ENCODE measurements around the gene MLKL. TPM values are rescaled to one million over a fixed set of nuclear protein-coding genes. Genes with fewer than 3 reads are reported as not detected.

The MLKL gene
- total RNA-seq, 1 donor from 2014 or later: 6.8 TPM

DNA sequence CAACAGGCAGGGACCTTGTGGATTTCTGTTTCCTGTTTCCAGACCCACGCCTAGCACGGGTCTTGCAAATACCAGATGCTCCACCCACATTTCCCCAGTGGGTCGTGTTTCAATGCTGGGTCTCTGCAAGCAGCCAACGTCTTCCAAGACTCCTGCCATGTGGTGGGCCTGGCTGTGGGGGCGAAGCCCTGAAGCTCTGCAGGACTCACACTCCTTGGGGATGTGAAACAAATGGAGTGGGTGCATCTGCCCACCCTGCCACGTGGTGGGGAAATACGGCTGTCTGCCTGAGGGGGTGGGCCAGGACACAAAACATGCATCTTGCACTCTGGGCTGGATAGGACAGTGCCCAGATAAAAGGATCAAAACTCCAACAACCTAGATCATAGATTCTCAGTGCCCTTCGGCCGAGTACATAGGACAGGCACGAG, 41.4 kb upstream of the MLKL start:
- ATAC-seq (ENCODE audit: low read depth) (no peak), DNase-seq (no peak)
- Mint-ChIP-seq H3K9me3 (no peaks in the 10 kb centered on the region), H3K27ac (no peak overlapping the region), H3K4me3 (no peak overlapping the region), H3K4me1 (no peaks in the 10 kb centered on the region), H3K27me3 (no peaks in the 10 kb centered on the region), H3K36me3 (ENCODE audit: low read depth) (peaks cover 3% of the 10 kb centered on the region)
- CTCF ChIA-PET: no interaction called here
- TF ChIP-seq, protein P1, sequence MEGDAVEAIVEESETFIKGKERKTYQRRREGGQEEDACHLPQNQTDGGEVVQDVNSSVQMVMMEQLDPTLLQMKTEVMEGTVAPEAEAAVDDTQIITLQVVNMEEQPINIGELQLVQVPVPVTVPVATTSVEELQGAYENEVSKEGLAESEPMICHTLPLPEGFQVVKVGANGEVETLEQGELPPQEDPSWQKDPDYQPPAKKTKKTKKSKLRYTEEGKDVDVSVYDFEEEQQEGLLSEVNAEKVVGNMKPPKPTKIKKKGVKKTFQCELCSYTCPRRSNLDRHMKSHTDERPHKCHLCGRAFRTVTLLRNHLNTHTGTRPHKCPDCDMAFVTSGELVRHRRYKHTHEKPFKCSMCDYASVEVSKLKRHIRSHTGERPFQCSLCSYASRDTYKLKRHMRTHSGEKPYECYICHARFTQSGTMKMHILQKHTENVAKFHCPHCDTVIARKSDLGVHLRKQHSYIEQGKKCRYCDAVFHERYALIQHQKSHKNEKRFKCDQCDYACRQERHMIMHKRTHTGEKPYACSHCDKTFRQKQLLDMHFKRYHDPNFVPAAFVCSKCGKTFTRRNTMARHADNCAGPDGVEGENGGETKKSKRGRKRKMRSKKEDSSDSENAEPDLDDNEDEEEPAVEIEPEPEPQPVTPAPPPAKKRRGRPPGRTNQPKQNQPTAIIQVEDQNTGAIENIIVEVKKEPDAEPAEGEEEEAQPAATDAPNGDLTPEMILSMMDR (IDR thresholded peaks at IDR 0.05): no peak
- POLR2A ChIA-PET: no interaction called here
- intact Hi-C loops (cut with micrococcal nuclease): no loop called here

DNA sequence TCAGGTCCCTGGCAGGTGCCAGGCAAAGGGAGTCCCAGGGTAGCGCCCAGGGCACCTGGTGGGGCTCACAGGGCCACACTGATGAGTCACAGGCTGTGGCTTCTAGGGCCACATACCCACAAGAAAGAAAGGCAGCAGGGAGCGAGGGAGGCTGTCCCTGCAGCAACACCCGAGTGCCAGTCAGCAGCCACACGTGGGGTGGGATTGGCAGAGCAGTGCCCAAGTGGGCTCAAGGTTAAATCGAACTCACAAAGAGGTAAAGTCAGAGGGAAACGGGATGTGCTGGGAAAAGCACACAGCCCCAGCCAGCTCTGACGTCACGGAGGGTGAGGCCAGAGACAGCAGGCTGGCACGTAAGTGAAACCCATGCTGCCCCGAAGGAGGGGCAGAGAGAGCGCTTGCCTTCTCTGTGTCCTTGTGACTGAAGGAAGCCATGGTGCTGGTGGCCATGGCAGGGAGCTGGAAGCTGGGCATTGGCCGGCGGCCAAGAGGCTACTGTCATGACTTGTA, 40.2 kb upstream of the MLKL start:
- ChIA-PET CTCF (no interaction called here), POLR2A (no interaction called here)
- no peaks in the 10 kb centered on the region for H3K4me1 Mint-ChIP-seq
- no peak overlapping the region for H3K27ac Mint-ChIP-seq
- peaks cover 3% of the 10 kb centered on the region for H3K36me3 Mint-ChIP-seq (ENCODE audit: low read depth)
- no peaks in the 10 kb centered on the region for H3K9me3 Mint-ChIP-seq
- intact Hi-C loops (cut with micrococcal nuclease): no loop called here
- TF ChIP-seq, protein P1 (IDR thresholded peaks at IDR 0.05): no peak
- ATAC-seq (ENCODE audit: low read depth): no peak
- H3K4me3 Mint-ChIP-seq: no peak overlapping the region
- H3K27me3 Mint-ChIP-seq: no peaks in the 10 kb centered on the region
- DNase-seq: no peak

DNA sequence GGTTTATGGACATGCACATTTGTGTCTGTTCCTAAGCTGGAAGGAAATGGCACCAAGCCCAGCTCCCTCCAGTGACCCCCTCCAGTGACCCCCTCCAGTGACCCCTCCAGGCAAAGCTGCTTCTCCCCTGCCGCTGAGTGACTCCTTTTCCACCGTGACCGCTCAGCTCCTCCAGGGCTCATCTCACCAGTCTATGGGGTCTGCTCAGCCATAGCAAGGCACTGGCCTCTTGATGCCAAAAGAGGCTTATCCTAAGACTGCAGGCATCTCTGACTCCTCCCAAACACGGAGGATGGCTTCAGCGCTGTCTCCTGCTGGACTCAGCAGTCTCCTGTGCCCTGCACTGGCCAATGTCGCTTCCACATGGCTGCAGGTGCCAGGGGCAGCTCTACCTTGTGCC, 38.6 kb upstream of the MLKL start:
- DNase-seq: no peak
- no peak for ATAC-seq (ENCODE audit: low read depth)
- Mint-ChIP-seq H3K36me3 (ENCODE audit: low read depth) (peaks cover 3% of the 10 kb centered on the region), H3K27ac (no peak overlapping the region), H3K4me1 (no peaks in the 10 kb centered on the region), H3K9me3 (no peaks in the 10 kb centered on the region), H3K4me3 (no peak overlapping the region), H3K27me3 (no peaks in the 10 kb centered on the region)
- CTCF ChIA-PET: no interaction called here
- TF ChIP-seq, protein P1 (IDR thresholded peaks at IDR 0.05): no peak
- POLR2A ChIA-PET: no interaction called here
- intact Hi-C loops (cut with micrococcal nuclease): no loop called here

DNA sequence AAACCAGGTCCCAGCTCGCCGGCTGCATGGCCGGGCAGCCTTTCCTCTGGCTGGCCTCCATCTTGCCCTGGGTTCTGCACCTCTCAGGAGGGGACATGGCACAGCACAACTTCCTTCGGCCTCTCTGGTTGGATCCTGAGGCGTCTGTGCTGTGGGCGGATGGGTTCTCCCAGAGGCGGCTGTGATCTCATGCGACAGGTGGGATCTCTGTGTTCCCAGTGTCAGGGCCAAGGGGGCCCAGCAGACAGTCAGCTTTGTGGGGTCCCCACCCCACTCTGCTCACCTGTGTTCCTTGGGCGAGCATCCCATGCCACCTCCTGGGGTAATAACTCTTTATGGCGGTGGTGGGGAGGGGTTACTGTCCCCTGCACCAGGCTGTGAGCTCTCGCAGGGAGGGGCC, 38.2 kb upstream of the MLKL start:
- no peak overlapping the region for H3K4me3 Mint-ChIP-seq
- ChIA-PET CTCF (no interaction called here), POLR2A (no interaction called here)
- no peaks in the 10 kb centered on the region for H3K27me3 Mint-ChIP-seq
- no peak overlapping the region for H3K27ac Mint-ChIP-seq
- peaks cover 3% of the 10 kb centered on the region for H3K36me3 Mint-ChIP-seq (ENCODE audit: low read depth)
- no peaks in the 10 kb centered on the region for H3K4me1 Mint-ChIP-seq
- intact Hi-C loops (cut with micrococcal nuclease): no loop called here
- no peaks in the 10 kb centered on the region for H3K9me3 Mint-ChIP-seq
- no peak for DNase-seq
- ATAC-seq (ENCODE audit: low read depth): no peak
- TF ChIP-seq, protein P1 (IDR thresholded peaks at IDR 0.05): no peak

DNA sequence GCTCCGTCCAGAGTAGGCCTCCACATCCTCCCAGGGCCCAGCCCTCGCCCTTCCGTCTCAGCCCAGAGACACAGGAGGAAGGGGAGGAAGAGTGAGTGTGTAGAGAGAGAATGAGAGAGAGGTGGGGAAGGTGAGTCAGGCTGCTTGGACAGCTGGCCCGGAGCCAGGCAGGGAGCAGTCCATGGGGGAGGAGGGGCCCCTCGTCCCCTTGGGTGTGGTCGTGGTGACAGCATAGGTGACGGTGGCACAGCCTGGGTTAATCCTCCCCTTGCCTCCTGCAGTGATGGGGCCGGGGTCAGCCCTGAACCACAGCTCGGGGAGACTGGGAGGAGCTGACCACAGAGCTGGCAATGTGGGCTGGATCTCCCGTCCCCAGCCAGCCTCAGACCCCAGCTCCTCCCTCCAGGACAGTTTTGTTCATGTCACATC, 37.5 kb upstream of the MLKL start:
- DNase-seq: no peak
- intact Hi-C loops (cut with micrococcal nuclease): no loop called here
- no peak overlapping the region for H3K27ac Mint-ChIP-seq
- TF ChIP-seq, protein P1 (IDR thresholded peaks at IDR 0.05): no peak
- POLR2A ChIA-PET: no interaction called here
- CTCF ChIA-PET: no interaction called here
- no peaks in the 10 kb centered on the region for H3K27me3 Mint-ChIP-seq
- no peaks in the 10 kb centered on the region for H3K4me1 Mint-ChIP-seq
- ATAC-seq (ENCODE audit: low read depth): no peak
- no peak overlapping the region for H3K4me3 Mint-ChIP-seq
- H3K36me3 Mint-ChIP-seq (ENCODE audit: low read depth): peaks cover 3% of the 10 kb centered on the region
- no peaks in the 10 kb centered on the region for H3K9me3 Mint-ChIP-seq
